HG03103 (cell line): ENCODE data around the gene SIGLEC7.
"Not testable (repeated sequence)": the region's sequence is repeated elsewhere in the genome, so short reads cannot be mapped to it uniquely, and the experiment has no call there.

Experiments used
- ATAC-seq: cut with Tn5 transposase; IDR thresholded peaks from one replicate; pipeline ENCODE4 v1.9.1; 2021; ENCODE audit warnings: low read depth; ENCODE audit not compliant: unreplicated experiment

Gene SIGLEC7

DNA sequence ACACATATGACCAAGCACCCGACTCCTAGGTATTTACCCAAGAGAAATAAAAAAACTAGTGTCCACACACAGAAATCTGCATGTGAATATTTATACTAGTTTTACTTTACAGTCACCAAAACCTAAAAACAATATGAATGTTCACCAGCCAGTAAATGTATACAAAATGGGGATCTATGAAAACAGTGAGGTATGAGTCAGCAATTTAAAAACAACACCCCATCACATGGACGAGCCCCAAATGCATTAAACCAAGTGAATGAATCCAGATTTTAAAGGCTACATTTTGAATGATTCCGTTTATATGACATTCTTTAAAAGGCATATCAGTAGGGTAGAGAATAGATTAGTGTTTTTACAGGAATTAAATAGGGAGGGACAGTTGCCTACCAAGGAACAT lies 22.1 kb downstream of the SIGLEC7 start:
- ATAC-seq: no peak

DNA sequence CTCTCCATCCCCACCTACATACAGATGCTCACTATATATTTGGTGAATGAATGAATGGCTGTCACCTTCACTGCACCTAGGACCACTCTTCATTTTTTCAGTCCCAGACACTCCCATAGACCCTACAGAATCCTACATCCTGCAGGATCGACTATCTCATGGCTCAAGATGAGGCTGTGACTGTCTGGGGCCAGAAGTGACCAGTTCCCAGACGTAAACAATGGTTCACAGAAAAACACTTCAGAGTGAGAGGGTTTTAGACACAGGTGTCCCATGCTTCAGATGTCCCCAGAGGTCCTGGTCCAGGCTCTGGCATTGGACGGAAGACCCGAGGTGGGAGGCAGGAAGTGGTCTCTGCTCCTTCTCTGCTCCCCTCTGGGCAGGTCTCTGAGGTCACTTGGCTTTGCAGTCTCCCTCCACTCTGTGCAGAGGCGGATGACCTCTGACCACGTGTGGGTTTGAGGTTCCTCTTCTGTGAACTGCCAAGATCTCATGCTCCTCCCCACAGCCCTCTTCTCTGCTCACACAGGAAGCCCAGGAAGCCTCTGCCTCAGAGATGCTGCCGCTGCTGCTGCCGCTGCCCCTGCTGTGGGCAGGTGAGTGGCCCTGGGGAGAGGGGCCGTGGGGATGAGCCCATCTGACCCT lies 24.9 kb downstream of the SIGLEC7 start:
- no peak for ATAC-seq

DNA sequence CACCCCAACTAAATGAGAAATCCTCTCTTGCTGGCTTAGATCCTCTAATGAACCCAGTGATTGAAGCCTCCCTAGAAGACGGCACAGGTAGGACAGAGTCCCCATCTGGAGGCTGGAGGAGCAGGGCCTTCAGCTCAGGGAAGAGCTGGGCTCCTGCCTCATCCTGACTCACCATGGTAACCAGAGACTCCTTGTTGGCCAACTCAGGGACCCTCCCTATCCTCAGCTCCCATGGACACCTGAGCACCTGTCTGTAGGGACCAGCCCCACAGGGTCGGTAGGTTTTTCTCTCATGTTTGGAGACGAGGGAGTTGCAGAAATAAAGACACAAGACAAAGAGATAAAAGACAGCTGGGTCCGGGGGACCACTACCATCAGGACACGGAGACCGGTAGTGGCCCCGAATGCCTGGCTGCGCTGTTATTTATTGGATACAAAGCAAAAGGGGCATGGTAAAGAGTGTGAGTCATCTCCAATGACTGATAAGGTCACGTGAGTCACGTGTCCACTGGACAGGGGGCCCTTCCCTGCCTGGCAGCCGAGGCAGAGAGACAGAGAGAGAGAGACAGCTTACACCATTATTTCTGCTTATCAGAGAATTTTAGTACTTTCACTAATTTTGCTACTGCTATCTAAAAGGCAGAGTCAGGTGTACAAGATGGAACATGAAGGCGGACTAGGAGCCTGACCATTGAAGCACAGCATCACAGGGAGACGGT lies 26.6 kb downstream of the SIGLEC7 start:
- no peak for ATAC-seq

DNA sequence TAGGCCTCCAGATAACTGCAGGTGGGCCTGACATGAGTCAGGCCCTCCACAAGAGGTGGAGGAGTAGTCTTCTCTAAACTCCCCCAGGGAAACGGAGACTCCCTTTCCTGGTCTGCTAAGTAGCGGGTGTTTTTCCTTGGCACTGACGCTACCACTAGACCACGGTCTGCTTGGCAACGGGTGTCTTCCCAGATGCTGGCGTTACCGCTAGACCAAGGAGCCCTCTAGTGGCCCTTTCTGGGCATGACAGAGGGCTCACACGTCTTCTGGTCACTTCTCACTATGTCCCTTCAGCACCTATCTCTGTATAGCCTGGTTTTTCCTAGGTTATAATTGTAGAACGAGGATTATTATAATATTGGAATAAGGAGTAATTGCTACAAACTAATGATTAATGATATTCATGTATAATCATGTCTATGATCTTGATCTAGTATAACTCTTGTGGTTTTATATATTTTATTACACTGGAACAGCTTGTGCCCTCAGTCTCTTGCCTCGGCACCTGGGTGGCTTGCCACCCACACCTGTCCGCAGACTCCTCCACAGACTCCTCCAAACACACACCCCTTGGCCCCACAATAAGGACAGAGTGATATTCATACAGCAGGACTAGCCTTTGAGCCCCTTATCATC lies 27.3 kb downstream of the SIGLEC7 start:
- not testable (repeated sequence) for ATAC-seq

DNA sequence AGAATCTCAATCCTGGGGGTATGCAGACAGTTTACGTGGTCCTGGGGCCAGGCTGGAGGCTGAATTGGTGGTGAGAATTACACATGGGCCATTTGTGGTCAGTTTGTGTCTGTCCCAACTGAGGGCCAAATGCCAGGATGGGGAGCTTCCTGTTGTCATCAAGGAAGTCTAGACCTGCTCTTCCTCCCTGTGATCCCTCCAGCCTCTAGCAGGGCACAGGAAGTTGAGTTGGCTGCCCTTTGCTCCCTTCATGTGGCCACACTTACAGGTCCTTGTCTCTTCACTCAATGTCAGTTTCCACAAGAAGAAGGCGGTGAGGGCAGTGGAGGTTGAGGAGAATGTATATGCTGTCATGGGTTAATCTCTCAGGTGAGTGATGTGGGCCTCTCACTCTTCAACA lies 30.1 kb downstream of the SIGLEC7 start:
- ATAC-seq: no peak

DNA sequence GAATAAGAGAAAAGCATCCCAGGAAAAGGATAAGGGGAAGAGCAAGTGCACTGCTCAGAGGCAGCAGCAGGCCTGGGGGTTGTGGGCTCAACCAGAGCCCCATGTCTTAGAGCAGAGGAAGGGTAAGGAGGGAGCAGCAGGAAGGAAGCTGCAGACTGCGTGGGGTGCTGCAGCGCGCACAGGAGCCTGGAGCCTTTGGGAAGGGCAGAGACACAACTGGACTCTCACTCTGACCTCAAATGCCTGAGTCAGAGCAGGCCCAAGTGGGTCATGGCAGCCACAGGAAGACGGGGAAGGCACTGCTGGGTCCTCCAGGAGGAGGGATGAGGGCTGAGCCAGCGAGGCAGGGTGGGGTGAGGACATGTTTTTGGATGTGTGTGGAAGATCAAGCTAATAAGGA lies 31.6 kb downstream of the SIGLEC7 start:
- ATAC-seq: no peak

DNA sequence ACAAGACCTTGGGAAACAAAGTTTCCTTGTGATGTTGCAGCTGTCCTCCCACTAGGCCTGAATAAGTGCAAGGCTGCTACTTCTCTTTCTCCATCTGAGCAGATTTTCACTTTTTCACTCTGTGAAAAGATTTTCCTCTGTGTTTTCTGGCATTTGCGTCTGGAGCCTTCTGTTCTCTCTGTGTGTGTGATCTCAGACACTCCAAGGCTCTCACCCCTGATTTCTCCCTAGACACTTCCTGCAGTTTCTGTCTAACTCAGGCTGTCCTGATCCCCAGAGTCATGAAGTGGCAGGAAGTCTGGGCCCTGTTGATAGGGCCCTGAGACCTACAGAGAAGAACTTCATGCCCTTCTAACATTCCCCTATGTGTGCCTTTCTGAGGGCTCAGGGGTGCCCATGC lies 37.2 kb downstream of the SIGLEC7 start:
- ATAC-seq: no peak

DNA sequence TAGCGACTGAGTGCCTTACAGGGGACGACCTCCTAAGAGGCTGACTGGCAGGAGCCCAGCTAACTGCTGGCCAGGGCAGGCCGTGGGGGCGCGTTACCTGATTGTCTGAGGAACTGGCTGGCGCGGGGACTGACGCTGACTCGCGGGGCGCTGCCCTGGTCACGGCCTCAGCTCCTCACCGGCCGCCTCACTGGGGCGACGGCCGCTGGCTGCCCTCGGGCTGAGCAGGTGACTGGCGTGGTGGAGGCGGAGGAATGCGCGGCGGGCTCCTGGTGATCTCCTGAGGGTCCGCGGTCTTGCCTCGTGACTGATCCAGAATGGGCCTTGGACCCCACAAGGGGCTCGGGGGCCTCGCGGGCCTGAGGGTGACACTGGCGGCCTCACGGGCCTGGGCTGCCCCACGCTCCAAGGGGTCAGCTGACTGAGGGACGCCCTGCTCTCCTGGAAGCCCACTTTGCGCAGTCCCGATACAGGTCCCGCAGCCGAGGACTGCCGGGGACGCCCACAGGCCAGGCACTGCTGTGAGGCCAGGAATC lies 39.3 kb downstream of the SIGLEC7 start:
- ATAC-seq: no peak

DNA sequence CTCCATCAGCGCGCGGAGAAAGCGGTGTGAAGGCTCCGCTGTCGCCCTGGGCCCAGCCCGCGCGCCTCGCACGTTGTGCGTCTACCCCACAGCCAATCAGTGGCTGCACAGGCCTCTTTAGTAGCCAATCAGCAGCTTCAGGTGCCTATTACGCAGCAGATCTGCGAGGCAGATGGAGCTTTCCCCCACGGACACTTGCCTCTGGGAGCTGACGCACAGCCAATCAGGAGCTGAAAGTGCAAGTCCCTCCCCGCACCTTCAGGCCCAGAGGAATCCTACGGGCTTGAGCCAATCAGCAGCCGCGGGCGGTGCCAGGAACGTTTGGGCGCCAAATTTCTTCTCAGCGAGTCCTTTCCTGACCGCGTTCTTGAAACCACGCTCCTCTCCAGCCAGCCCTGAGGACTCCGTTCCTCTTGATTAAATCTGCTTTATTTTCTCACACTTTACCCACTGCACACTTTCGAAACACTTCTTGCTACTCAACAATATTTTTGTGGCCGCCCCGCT lies 39.9 kb downstream of the SIGLEC7 start:
- no peak for ATAC-seq

DNA sequence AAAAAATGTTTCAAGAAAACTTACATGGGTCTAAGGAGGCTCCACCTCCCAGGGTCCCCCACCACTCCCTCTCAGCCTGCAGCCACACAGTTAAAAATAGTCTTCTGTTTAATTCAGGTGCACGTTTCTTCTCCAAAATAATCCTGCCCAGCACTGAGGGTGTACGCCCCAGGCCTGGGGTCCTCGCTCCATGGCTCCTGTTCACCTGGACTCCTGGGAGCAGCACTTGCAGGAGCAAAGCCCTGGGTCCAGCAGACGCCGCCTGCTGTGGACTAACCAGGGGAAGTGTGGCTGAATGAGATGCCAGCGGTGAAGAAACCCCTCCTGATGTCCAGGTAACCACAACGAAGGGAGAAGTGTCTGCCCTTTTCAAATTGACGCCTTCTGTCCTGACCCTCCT lies 41.5 kb downstream of the SIGLEC7 start:
- no peak for ATAC-seq

DNA sequence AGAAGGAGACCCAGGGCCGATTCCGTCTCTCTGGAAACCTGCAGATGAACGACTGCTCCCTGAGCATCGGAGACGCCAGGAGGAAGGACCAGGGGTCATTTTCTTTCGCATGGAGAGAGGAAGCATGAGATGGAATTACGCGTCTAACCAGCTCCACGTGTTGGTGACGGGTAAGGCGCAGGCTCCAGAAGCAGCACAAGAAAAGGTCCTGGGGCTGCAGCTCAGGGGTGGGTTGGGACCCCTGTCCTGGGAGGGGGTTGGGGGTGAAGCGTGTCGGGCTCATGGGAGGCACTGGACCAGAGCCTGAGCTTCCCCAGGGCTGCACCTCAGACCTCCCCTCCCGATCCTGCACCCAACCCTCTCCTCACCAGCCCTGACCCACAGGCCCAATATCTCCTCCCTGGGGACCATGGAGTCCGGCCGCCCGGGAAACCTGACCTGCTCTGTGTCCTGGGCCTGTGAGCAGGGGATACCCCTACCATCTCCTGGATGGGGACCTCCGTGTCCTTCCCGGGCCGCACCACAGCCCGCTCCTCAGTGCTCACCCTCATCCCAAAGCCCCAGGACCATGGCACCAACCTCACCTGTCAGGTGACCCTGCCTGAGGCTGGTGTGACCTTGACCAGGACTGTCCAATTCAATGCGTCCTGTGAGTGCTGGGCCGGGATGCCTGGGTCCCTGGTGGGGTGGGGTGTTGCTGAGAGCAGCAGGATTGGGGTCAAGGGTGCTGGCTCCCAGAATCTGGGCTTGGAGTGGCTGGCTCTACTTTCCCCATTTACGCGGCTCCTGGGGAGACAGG lies 43.2 kb downstream of the SIGLEC7 start:
- ATAC-seq: no peak

DNA sequence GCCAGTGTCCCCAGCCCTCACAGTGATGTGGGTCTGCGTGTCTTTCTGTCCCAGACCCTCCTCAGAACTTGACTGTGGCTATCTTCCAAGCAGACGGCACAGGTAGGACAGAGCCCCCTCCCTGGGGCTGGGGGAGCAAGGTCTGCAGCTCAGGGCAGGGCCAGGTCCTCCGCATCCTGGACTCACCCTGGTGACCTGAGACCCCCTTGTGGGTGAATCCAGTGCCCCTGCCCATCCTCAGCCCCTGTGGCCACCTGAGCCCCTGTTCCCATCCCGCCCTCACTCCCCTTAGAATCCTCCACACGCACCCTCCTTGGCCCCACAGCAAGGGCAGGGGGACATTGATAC lies 43.7 kb downstream of the SIGLEC7 start:
- no peak for ATAC-seq

DNA sequence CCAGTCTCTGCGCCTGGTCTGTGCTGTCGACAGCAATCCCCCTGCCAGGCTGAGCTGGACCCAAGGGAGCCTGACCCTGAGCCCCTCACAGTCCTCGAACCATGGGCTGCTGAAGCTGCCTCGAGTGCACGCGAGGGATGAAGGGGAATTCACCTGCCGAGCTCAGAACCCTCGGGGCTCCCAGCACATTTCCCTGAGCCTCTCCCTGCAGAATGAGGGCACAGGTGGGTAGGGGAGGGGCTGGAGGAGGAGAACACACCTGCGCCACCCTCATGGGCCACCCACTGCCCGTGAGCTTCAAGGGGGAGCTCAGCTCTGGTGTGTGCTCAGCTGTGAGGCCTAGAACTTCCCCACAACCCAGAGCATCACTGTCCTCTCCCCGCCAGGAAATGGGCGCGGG lies 44.2 kb downstream of the SIGLEC7 start:
- ATAC-seq: no peak

DNA sequence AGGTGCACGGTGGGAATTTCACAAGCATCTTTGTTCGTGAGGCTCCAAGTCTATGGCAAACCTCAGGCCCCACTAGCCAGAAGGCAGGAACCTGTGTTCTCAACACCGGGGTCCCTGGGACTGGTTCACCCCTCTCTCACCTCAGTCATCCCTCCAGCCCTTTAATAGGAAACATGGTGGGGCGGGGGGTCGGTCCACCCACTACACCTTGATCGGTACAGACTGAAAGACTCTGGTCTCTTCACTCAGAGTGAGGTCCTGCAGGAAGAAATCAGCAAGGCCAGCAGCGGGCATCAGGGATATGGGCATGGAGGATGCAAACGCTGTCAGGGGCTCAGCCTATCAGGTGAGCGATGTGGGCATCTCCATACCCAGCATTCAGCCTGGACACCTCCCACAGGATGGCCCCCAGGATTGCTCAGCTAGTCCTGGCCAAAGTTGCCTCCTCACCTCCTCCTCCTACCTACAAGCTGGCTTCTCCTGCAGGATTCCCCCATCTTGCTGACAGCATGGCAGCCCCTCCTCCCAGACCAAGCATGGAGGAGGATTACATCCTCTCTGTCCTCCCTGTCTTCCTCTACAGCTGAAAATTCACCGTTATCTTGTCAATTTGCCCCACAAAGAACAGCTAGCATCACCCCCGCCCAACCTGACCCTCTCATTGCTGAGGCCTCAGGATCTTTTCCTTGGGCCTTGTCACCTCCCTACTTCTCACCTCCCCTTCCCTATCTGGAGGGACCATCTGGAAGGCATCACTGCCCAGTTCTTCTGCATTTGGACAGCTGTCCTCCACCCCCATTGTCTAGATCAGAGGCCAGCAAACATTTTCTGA lies 45.5 kb downstream of the SIGLEC7 start:
- ATAC-seq: no peak

DNA sequence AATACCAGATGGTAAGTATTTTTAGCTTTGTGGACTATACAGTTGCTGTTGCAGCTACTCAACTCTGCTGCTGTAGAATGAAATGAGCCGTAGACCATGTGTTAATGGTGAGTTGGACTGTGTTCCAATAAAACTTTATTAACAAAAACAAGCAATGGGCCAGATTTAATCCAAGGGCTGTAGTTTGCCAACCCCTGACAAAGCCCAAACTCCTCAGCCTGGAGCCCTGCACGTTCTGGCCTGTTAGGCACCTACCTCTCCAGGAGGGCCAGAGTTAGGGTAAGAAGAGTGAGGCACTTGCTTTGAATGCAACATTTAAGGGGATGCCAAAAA lies 46.1 kb downstream of the SIGLEC7 start:
- ATAC-seq: no peak

DNA sequence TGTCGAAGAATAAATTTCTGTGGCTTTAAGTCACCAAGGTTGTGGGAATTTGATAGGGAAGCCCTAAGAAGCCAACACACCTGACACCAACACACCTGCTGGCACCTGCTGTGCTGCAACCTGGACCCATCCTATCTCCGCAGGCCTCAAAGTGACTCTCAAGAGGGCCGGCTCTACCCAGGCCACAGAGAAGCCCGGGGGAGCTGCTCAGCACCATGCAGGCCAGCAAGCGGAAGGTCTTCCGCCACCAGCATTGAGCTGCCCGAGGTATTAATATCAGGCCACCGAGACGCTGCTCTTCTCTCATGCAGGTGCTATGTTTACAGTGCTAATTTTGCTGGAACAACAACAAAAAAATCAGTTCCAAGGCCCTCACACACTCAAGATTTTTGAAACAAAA lies 50.6 kb downstream of the SIGLEC7 start:
- ATAC-seq: no peak

DNA sequence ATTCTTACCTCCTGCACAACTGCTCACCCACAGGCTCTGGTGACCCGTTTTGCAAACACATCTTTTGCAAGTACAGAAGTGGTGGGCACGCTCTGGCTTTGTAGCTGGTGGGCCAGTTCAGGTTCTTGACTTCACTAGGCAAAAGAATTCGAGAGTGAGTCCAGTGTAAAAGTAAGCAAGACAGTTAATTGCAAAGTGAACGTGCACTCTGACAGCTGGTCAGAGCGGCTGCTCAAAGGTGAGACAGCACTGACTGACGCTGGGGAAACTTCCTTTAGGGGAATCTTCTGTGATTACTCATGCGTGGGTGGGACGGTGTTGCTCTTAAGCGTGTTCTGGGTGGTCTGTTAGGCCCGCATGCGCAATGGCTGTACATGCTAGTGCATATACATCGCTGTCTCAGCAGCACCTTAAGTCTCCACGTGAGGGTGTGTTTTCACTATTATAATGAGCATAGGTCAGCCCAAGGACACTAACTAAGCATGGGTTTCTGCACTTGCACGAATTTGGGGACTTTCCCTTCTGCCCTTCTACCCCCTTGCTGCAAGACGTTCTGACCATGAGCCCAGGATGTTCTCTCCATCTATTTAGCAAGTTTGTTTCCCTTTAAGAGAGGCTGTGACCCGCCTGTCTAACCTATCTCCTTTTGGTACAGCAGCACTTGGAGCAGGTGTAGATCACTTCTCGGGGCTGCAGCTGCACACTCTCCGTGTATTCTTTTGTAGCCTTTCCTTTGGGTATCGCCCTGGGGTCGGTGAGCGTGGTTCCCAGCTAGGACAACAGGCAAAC lies 52.6 kb downstream of the SIGLEC7 start:
- no peak for ATAC-seq

DNA sequence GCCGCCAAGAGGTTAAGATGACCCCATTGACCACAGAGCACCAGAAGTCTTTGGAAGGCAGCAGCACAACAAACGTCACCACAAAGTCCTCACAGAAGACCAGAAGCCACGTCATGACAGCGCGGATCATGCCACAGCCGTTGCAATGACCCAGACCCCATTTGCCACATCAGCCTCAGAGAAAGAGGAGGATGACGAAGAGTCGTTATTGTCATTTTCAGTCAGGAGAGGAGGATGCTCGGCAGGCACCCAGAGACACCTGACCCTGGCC lies 53.1 kb downstream of the SIGLEC7 start:
- ATAC-seq: no peak

DNA sequence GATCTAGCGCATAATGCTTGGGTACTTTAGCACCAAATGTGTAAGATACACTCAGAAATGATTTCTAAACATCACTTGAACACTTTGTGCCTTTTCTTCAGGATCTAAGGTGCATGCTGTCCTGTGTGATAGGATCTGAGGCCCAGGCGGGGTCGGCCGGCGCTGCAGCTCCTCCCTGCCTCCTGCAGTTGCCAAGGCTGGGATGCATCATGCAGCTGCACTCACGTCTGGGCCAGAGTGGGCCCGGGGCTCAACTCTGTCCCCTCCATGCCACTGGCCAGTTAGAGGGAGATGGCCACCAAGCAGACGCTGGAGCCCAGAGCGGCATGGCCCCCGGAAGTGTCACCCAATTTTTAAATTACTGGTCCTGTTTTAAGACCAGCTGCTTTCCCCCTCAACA lies 53.5 kb downstream of the SIGLEC7 start:
- no peak for ATAC-seq

DNA sequence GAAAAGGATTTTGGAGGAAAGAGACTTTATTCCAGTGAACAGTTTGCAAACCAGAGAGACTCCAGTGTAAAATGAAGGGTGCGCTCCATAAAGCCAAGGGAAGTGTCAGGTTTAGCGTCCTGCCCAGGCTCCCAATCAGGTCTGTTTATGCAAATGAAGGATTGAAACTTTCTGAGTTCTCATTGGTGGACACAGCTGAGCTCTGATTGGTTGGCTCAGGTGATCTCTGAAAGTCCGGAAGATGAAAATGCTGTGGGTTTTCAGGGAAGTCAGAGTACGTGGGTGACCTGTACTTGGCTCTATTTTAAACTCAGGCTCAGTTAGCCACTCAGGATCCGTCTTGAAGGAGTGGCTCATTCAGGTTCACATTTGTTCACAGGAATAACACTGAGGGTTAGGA lies 54.1 kb downstream of the SIGLEC7 start:
- no peak for ATAC-seq
